Activated CD8-positive, alpha-beta memory T cell treated with anti-CD3 and anti-CD28 coated beads for 48 hours (primary cell): ENCODE data around the gene TUT4.

Experiments used
- DNase-seq, 3 experiments: peaks; one replicate each; pipeline ENCODE4 v3.0.0-alpha.2; 2020; ENCODE audit warnings: low read depth in 2 of 3, low spot score in 2 of 3

Gene TUT4

GRCh38 chr1:52476943-52477342 lies 75.9 kb downstream of the TUT4 start:
- no peak for DNase-seq

DNA sequence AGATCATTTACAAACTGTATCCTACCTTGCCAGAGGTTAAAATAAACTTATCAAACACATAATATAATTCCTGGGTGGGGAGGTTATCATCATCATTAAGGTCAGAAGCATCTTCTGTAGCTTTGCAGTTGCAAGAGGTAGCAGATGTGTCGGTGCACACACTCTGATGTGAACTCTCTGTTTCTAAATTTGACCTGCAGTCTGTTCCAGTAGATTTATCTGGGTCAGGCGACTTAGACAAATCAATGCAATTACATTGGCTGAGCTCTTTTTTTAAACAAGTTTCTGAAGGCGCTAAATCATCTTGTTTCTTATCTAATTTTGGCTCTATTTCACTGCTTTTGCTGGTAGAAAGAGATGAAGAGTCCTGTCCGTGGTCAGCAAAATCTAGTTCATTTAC lies 78.1 kb downstream of the TUT4 start:
- no peak for DNase-seq

DNA sequence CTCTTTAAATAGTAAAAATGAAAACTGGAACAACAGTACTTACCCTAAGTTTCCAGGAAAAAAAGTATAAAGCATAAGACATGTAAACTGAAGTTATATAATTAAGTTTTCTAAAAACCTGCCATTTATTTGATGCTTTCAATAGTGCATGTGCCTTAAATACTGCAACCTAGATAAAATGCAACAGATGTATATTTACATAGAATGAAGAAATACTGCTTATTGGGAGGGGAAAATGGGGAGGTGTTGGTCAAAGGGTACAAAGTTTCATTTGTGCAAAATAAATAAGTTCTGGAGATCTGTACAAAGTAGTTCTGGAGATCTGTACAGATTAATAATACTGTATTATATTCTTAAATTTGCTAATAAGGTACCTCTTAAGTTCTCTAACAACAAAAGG lies 79.9 kb downstream of the TUT4 start:
- no peak for DNase-seq

GRCh38 chr1:52472384-52472783 lies 80.5 kb downstream of the TUT4 start:
- DNase-seq: no peak

DNA sequence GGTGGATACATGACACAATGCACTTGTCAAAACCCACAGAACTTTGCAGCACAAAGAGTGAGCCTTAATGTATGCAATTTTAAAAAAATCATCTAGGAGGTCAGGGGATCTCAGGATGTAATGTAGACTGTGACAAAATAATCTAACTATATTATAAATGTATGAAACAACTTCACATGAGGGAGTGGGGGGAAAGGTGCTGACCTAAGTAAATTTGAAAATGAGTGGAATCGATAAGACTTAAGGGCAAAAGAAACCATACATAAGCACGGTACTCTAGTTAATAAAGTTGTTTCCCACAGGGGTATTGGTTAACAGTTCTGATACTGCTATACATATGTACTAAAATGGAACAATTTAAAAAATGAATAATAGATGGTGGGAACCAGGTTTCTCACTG lies 83.8 kb downstream of the TUT4 start:
- no peak for DNase-seq

DNA sequence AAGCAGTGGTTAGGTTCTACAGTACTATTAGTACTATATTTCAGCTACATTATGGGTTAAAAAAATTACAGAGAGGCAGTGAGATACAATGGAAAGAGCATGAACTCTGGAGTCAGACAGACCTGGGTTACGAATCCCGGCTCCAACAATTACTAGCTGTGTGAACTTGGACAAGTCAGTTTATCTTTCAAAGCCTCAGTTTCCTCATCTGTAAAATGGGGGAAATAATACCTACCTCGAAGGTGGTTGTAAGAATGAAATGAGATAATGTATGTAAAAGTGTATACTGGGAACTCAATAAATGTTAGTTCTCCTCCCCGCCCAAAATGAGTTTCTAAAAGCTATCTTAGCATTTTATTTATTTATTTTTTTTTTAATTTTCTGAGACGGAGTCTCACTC lies 89.0 kb downstream of the TUT4 start:
- no peak for DNase-seq

DNA sequence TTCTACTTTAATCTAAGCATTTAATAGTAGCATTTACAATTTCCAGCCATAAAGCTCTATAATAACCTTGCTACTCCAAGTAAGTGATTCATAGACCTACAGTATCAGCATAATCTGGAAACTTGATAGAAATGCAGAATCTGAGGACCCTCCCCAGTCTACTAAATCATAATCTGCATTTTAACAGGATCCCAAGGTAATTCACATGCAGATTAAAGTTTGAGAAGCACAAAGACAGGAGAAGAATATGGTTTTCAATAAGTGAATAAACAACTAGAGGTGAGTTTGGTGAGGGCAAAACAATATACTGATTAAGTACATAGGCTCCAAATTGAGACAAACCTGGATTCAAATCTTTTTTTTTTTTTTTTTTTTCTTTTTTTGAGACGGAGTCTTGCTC lies 91.1 kb downstream of the TUT4 start:
- no peak for DNase-seq

DNA sequence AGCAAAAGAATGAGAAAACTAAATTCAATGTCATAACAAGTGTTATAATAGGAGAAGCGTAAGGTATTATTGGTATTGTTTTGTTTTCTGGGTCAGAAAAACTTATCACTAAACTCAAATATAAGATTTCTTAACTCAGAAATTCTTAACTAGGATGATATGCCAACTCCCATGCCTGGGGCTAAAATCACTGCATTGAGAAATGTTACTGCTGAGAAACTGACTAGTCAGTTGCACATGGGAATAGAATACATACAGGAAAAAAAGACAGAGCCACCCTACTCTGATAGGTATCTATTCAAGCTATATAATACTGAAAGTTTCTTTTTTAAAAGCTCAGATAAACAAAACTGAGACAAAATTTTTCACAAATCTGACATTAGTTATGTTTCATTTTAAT lies 92.2 kb downstream of the TUT4 start:
- no peak for DNase-seq

- DNase-seq: no peak
Measured at GRCh38 chr1:52455686-52456085, 97.2 kb downstream of the TUT4 start.

DNA sequence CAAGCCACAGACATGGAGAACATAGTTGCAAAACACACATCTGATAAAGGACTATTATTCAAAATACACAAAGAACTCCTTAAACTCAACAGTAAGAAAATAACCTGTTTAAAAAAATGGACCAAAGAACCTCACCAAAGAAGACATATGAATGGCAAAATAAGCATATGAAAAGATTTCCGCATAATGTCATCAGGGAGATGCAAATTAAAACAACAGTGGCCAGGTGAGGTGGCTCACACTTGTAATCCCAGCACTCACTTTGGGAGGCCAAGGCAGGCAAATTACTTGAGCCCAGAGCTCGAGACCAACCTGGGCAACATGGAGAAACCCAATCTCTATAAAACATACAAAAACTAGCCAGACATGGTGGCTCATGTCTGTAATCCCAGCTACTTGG lies 98.1 kb downstream of the TUT4 start:
- DNase-seq: no peak

DNA sequence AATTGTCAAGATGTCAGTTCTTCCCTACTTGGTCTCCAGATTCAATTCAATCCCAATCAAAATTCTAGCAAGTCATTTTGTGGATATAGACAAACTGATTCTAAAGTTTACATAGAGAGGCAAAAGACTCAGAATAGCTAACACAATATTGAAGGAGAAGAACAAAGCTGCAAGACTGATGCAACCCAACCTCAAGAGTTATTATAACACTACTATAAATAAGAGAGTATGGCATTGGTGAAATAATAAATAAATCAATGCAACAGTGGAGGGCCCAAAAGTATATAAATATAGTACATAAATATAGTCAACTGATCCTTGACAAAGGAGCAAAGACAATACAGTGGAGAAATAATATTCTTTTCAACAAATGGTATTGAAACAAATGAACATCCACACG lies 98.8 kb downstream of the TUT4 start:
- DNase-seq: no peak

DNA sequence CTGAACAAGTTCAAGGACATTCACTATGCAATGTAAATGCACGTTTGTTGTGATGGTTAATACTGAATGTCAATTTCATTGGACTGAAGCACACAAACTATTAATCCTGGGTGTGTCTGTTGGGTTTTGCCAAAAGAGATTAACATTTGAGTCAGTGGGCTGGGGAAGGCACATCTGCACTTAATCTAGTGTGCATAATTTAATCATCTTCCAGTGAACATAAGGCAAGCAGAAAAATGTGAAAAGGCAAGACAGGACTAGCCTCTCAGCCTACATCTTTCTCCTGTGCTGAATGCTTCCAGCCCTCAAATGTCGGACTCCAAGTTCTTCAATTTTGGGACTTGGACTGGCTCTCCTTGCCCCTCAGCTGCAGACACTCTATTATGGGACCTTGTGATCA lies 108.4 kb downstream of the TUT4 start:
- DNase-seq: no peak

DNA sequence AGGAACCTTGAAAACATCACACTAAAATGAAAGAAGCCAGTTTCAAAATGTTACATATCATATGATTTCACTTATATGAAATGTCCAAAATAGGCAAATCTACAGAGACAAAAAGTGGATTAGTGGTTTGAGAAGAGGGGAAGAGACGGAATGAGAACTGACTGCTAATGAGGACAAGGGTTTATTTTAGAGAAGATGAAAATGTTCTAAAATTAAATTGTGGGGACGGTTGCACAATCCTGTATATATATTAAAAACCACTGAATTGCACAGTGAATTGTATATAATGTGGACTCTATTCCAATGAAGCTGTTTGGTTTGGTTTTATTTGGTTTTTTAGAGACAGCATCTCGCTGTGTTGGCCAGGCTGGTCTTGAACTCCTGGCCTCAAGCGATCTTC lies 112.9 kb downstream of the TUT4 start:
- no peak for DNase-seq

DNA sequence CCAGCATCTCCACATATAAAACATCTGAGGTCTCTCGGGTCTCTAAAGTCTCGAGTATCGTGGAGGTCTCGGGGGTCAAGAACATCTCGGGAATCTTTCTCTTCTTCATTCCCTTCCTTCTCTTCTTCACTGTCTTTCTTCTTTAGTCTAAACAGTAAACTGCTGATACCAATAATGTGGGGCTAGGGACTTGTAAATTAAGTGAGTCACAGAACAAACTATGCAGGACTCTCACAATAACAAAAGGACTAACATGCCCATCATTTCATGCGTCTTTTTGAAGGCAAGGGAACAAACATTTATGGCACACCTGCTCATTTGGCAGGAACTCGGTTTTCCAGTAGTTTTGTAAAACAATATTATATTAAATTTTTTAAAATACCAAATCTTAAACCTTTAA lies 116.1 kb downstream of the TUT4 start:
- DNase-seq: no peak

- DNase-seq: no peak
Measured at GRCh38 chr1:52435650-52436049, 117.2 kb downstream of the TUT4 start.

GRCh38 chr1:52435211-52435610 lies 117.7 kb downstream of the TUT4 start:
- DNase-seq: no peak

GRCh38 chr1:52432807-52433206 lies 120.1 kb downstream of the TUT4 start:
- DNase-seq: no peak

DNA sequence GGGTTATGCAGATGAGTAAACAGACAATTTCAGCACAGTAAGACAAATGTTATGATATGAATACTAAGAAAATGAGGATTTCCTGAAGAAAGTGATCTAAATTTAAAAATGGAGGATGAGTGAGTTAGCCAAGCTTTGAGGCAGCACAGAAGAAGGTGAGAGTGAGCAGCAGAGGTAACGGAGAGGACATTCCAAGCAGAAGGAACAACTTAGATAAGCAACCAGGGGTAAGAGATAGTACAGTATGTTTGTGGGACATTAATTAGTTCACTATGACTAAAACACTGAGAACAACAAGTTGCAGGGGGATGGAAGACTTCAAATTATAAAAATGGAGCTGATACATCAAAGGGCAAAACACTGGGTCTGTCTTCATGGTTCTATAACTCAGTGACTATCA lies 125.7 kb downstream of the TUT4 start:
- no peak for DNase-seq

- no peak for DNase-seq
Measured at GRCh38 chr1:52426371-52426770, 126.5 kb downstream of the TUT4 start.

DNA sequence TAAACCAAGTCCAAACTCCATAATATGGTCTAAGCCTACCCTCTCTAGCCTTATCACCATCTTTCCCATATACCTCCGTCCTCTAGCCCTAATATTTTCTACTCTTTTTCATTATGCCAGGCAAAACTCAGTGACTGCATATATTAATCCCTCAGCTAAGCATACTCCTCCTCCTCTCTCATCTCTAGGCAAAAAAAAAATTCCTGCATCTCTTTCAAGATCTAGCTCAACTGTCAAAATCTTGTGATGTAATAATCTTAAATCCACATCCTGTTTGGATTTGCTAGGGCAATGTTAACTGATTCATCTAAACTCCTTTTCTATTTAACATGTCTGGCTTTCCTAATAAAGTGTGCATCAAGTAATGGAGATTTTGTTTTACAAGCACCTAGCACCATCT lies 128.1 kb downstream of the TUT4 start:
- DNase-seq: no peak

DNA sequence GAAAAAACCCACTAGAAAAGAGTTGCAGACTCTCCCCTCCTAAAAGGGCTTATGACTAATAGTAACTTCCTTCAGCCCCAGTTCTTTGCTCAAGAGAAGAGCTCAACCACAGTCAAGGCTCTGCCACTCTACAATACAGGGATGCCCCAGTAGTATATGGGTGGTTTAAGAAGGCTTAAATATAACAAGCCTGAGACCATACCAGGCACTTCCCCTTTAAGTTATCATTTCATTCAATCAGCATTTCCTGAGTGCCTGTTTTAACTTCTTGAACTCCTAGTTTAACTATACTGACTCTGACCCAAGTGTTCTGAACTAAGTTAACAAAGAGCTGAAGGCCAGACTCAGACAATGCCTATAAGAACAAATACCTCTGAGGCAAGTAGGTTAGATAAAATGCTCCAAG lies 128.7 kb downstream of the TUT4 start:
- no peak for DNase-seq

- peak; percentile 12 to 14 (median 12) for DNase-seq
Measured at GRCh38 chr1:52423771-52424170, 129.1 kb downstream of the TUT4 start.

DNA sequence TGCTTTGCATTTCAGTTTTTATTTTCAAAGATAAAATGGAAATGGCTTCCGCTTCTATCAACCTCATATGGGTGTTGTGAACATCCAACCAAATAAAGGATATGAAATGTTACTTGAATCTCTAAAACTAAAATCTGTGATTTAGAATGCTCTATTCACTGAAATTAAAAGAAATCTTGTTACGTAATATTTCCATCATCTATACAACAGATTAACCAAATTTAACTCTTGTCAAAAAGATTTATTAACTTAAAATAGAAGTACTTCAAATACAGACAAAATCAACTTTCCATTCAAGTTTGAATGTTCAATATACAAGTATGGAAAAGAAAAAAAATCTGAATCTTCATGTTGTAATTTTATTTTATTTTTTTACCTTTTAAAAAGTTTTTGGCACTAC lies 129.8 kb downstream of the TUT4 start:
- DNase-seq: no peak

- DNase-seq: no peak
Measured at GRCh38 chr1:52420713-52421112, 132.2 kb downstream of the TUT4 start.
